Keratinocyte (primary cell): ENCODE results near the gene WDR5. TPM values are rescaled to one million over a fixed set of nuclear protein-coding genes. Genes with fewer than 3 reads are reported as not detected.
A peak's percentile ranks its signal among the peaks of the same experiment; 100 is the strongest.

Experiments
- DNase-seq: peaks from one replicate; pipeline ENCODE4 v3.0.0-alpha.2; 2011; ENCODE audit warnings: low read depth, missing footprints, low spot score
- FAIRE-seq: peaks from 2 replicates; lab custom pipeline; 2011; peaks lifted over from hg19 to GRCh38; lab: Jason Lieb, UNC
- H2AFZ ChIP-seq: 2 replicates; pipeline ENCODE4 v1.6.0; 2012; ENCODE audit warnings: low read length, control low read depth, inconsistent platforms; ENCODE audit not compliant: control insufficient read depth
- H3K27ac ChIP-seq: 2 replicates; pipeline ENCODE4 v1.5.1; 2011; ENCODE audit warnings: low read length; ENCODE audit not compliant: control insufficient read depth, insufficient read depth
- H3K27me3 ChIP-seq: 3 replicates; pipeline ENCODE4 v1.6.0; 2011; ENCODE audit warnings: low read length; ENCODE audit not compliant: control insufficient read depth, insufficient read depth; ENCODE audit errors: extremely low read depth
- H3K36me3 ChIP-seq, 2 experiments: 2 replicates in 1 of 2; 3 replicates in 1 of 2; pipeline ENCODE4 v1.5.1; 2011; ENCODE audit warnings: low read length in 2 of 2, mild to moderate bottlenecking in 1 of 2; ENCODE audit not compliant: control insufficient read depth in 2 of 2, insufficient read depth in 2 of 2; ENCODE audit errors: extremely low read depth in 1 of 2
- H3K4me1 ChIP-seq: 3 replicates; pipeline ENCODE4 v1.5.1; 2011; ENCODE audit warnings: low read length; ENCODE audit not compliant: control insufficient read depth, insufficient read depth; ENCODE audit errors: extremely low read depth
- H3K4me2 ChIP-seq: 3 replicates; pipeline ENCODE4 v1.6.0; 2011; ENCODE audit warnings: low read depth, low read length; ENCODE audit not compliant: control insufficient read depth, insufficient read depth; ENCODE audit errors: extremely low read depth
- H3K4me3 ChIP-seq, 3 experiments: fragments of 200-600 bp in 1 of 3; sonication (generic) in 1 of 3; 2 replicates in 2 of 3; 3 replicates in 1 of 3; pipeline ENCODE4 v1.5.1; 2011 to 2016; ENCODE audit warnings: low read length in 3 of 3, mild to moderate bottlenecking in 3 of 3, control low read depth in 2 of 3, inconsistent platforms in 1 of 3, low read depth in 1 of 3, mixed read lengths in 1 of 3, mixed run types in 1 of 3, moderate library complexity in 1 of 3; ENCODE audit not compliant: control insufficient read depth in 2 of 3, insufficient read depth in 2 of 3; ENCODE audit errors: extremely low read depth in 1 of 3
- H3K79me2 ChIP-seq: 2 replicates; pipeline ENCODE4 v1.6.0; 2012; ENCODE audit warnings: low read length; ENCODE audit not compliant: control insufficient read depth, insufficient read depth
- H3K9ac ChIP-seq: 3 replicates; pipeline ENCODE4 v1.6.0; 2011; ENCODE audit warnings: low read length; ENCODE audit not compliant: control insufficient read depth, insufficient read depth; ENCODE audit errors: extremely low read depth
- H3K9me1 ChIP-seq: 3 replicates; pipeline ENCODE4 v1.6.0; 2011; ENCODE audit warnings: low read length; ENCODE audit not compliant: control insufficient read depth, insufficient read depth; ENCODE audit errors: extremely low read depth
- H3K9me3 ChIP-seq: 2 replicates; pipeline ENCODE4 v1.5.1; 2012; ENCODE audit warnings: low read depth, low read length; ENCODE audit not compliant: control insufficient read depth
- H4K20me1 ChIP-seq: 3 replicates; pipeline ENCODE4 v1.6.0; 2011; ENCODE audit warnings: low read length; ENCODE audit not compliant: control insufficient read depth, insufficient read depth; ENCODE audit errors: extremely low read depth
- EZH2 ChIP-seq: IDR thresholded peaks from one replicate; pipeline ENCODE4 v1.6.1; 2012; ENCODE audit warnings: inconsistent platforms, mild to moderate bottlenecking, low read length, moderate library complexity
- dilution Hi-C: fragments of 300-500 bp; cut with MboI; formaldehyde crosslinking; loops from one replicate; pipeline ENCODE4 v1.7.0; 2020; ENCODE audit warnings: low sequenced_read_pairs; ENCODE audit not compliant: extremely low pct_ligation_motif_present
- polyA minus RNA-seq, 3 experiments: library from RNA; depleted of rRNA, polyadenylated mRNA; stranded (reverse); fragments of >200 nt; gene quantifications; 1 replicate in 1 of 3; 2 replicates in 1 of 3; 3 replicates in 1 of 3; pipeline ENCODE4 v1.2.3, GENCODE V29; 2011
- polyA plus RNA-seq, 5 experiments: library from polyadenylated mRNA; depleted of rRNA in 3 of 5; stranded (reverse) in 3 of 5; stranded (forward) in 1 of 5; unstranded in 1 of 5; fragments of >200 nt; gene quantifications; 1 replicate in 1 of 5; 2 replicates in 3 of 5; 3 replicates in 1 of 5; pipeline versions ENCODE4 v1.2.1 to v1.2.3, GENCODE V29; 2011 to 2012; ENCODE audit warnings: missing spikeins in 2 of 5, low read depth in 1 of 5, low replicate concordance in 1 of 5
- TF ChIP-seq, protein P1 (sequence below), 3 experiments: IDR thresholded peaks in 1 of 3; conservative IDR thresholded peaks in 1 of 3; optimal IDR thresholded peaks in 1 of 3; 2 replicates in 2 of 3; 3 replicates in 1 of 3; pipeline versions ENCODE3 to v1.5.1; 2011; ENCODE audit warnings: low read length in 3 of 3, mild to moderate bottlenecking in 3 of 3, moderate library complexity in 2 of 3, control low read depth in 1 of 3, inconsistent platforms in 1 of 3; ENCODE audit not compliant: insufficient read depth in 2 of 3; ENCODE audit errors: extremely low read depth in 1 of 3

The WDR5 gene
- polyA plus RNA-seq (20.3 to 41.8 TPM (median 31.2 TPM) in 3 replicates), polyA minus RNA-seq (13.5 to 36.0 TPM (median 17.8 TPM) in 3 replicates)
- polyA plus RNA-seq (2011; ENCODE audit: low read depth) = 5.2 TPM
- 29.4 and 29.9 TPM in 2 replicates for polyA plus RNA-seq (2011; cell fraction: cytosol; rRNA removed)
- polyA plus RNA-seq (2011; cell fraction: nucleus; rRNA removed) = 44.8 and 44.9 TPM in 2 replicates
- 16.1 and 34.1 TPM in 2 replicates for polyA plus RNA-seq (2012; ENCODE audit: low replicate concordance)
- polyA minus RNA-seq (2011; cell fraction: cytosol; rRNA and poly(A)+ RNA removed) = 16.1 TPM
- polyA minus RNA-seq (2011; cell fraction: nucleus; rRNA and poly(A)+ RNA removed) = 13.5 and 18.4 TPM in 2 replicates

DNA sequence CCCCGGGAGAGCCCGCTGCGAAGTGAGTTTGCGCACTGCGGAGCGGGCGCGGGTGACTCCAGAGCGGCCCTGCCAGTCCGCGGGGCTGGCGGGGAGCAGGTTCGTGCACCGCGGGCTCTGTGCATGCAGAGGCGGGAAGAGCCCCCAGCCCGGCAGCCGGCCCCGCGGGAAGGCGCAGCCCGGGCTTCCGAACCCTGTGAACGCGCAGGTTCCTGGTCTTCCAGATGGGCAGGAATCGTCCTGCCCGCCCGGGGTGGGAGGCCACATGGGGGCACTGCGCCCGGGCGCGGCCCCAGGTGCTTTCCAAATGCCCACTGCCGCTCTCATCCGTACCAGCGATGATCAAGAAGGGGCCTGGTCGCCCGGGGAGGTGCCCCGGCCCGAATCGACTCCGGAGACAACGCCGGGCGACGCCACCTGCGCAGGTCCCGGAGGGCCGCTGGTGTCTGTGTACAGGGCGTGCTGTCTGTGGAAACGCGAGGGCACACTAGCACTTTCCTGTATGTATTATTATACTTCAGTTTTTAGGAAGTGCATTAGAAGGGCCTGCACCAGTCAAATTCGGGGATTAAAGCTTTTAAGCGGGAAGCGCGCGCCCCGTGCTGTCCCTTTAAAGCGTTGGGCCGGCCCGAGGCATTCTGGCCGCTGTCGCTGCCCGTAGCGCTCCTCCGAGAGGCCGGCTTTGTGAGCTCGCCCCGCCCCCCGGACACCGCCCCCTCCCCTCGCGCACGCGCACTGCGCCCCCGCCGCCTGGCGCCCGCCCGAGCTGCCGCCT, at the start of gene WDR5:
WDR5 (plus strand) TSS at position 740 of the 775 bp plus-strand sequence. CDS start 3,796 bp downstream, outside the sequence.
- Histone ChIP-seq H3K4me1 (peaks cover 39% of the 10 kb centered on the region), H3K4me3 (peak within 1 kb of the TSS; percentile 87 to 93 (median 90)), H3K36me3 (peaks cover 0 to 7% of the 10 kb centered on the region in 2 experiments), H3K79me2 (peaks cover 43% of the 10 kb centered on the region), H3K27ac (peak within 1 kb of the TSS; percentile 66), H3K4me2 (peak within 1 kb of the TSS; percentile 95), H3K9me1 (no peaks in the 10 kb centered on the region), H2AFZ (peak within 1 kb of the TSS; percentile 93), H3K9me3 (no peaks in the 10 kb centered on the region), H3K27me3 (no peaks in the 10 kb centered on the region), H4K20me1 (peaks cover 11% of the 10 kb centered on the region), H3K9ac (peak within 1 kb of the TSS; percentile 89)
- TF ChIP-seq, protein P1, sequence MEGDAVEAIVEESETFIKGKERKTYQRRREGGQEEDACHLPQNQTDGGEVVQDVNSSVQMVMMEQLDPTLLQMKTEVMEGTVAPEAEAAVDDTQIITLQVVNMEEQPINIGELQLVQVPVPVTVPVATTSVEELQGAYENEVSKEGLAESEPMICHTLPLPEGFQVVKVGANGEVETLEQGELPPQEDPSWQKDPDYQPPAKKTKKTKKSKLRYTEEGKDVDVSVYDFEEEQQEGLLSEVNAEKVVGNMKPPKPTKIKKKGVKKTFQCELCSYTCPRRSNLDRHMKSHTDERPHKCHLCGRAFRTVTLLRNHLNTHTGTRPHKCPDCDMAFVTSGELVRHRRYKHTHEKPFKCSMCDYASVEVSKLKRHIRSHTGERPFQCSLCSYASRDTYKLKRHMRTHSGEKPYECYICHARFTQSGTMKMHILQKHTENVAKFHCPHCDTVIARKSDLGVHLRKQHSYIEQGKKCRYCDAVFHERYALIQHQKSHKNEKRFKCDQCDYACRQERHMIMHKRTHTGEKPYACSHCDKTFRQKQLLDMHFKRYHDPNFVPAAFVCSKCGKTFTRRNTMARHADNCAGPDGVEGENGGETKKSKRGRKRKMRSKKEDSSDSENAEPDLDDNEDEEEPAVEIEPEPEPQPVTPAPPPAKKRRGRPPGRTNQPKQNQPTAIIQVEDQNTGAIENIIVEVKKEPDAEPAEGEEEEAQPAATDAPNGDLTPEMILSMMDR (optimal IDR thresholded peaks at IDR 0.05 in 1 of 3, IDR thresholded peaks at IDR 0.05 in 1 of 3, conservative IDR thresholded peaks at IDR 0.05 in 1 of 3; ENCODE audit: extremely low read depth in 1 of 3, insufficient read depth in 2 of 3, low read length in 3 of 3) = peak in 2 of 3 experiments; percentile 17 to 23
- no peak for TF ChIP-seq EZH2
- FAIRE-seq (no peak), DNase-seq (no peak)
- dilution Hi-C loops = no loop called here

- FAIRE-seq = no peak
Observed at GRCh38 chr9:134088063-134088725, 47.7 kb upstream of the WDR5 start.

More at GRCh38 chr9:134088063-134088725, 47.7 kb upstream of the WDR5 start:
- dilution Hi-C loops = no loop called here
- H3K9ac ChIP-seq = no peak overlapping the region
- peak overlapping the region; percentile 15 for H2AFZ ChIP-seq
- H4K20me1 ChIP-seq = no peaks in the 10 kb centered on the region
- H3K27me3 ChIP-seq = peaks cover 5% of the 10 kb centered on the region
- no peaks in the 10 kb centered on the region for H3K79me2 ChIP-seq
- TF ChIP-seq, protein P1 (optimal IDR thresholded peaks at IDR 0.05 in 1 of 3, IDR thresholded peaks at IDR 0.05 in 1 of 3, conservative IDR thresholded peaks at IDR 0.05 in 1 of 3; ENCODE audit: extremely low read depth in 1 of 3, insufficient read depth in 2 of 3, low read length in 3 of 3) = no peak
- TF ChIP-seq EZH2 = no peak
- DNase-seq = peak; percentile 11
- H3K27ac ChIP-seq = no peak overlapping the region
- no peaks in the 10 kb centered on the region for H3K9me1 ChIP-seq
- no peak overlapping the region for H3K4me3 ChIP-seq
- H3K36me3 ChIP-seq = no peaks in the 10 kb centered on the region
- no peaks in the 10 kb centered on the region for H3K9me3 ChIP-seq
- H3K4me2 ChIP-seq = no peak overlapping the region
- peaks cover 18% of the 10 kb centered on the region for H3K4me1 ChIP-seq
